Measurements from ENCODE around the gene FBXL15. TPM values are rescaled to one million over a fixed set of nuclear protein-coding genes. Genes with fewer than 3 reads are reported as not detected.

Gene FBXL15
- total RNA-seq, 4 donors from 2014 or later: 12.5 to 17.9 (median 13.8) TPM

DNA sequence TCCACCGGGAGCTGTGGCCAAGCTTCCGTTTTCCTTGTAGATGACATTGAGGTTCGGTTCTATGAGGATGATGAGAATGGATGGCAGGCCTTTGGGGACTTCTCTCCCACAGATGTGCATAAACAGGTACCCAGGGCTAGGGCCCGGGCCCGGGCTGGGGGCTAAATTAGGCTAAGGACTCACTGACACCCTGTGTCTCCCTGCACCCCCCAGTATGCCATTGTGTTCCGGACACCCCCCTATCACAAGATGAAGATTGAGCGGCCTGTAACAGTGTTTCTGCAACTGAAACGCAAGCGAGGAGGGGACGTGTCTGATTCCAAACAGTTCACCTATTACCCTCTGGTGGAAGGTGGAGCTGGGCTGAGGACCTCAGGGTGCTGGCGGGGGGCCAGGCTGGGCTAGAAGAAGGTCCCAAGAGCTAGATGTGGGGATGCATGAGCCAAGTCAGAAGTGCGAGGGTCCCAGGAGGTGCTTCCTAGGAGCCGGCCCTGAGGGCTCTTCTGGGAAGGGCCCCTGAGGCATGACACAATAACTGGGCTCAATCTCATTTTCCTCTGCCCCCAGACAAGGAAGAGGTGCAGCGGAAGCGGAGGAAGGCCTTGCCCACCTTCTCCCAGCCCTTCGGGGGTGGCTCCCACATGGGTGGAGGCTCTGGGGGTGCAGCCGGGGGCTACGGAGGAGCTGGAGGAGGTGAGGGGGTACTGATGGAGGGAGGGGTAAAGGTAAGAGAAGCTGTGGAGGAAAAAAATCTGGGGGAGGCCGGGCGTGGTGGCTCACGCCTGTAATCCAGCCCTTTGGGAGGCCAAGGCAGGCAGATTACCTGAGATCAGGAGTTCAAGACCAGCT, 22.2 kb upstream of the FBXL15 start:
- H3K4me1 ChIP-seq: peaks cover 68% of the 10 kb centered on the region
- 84% methylated on average over 19 of the region's 21 CpGs for WGBS
- TF ChIP-seq, protein P1, sequence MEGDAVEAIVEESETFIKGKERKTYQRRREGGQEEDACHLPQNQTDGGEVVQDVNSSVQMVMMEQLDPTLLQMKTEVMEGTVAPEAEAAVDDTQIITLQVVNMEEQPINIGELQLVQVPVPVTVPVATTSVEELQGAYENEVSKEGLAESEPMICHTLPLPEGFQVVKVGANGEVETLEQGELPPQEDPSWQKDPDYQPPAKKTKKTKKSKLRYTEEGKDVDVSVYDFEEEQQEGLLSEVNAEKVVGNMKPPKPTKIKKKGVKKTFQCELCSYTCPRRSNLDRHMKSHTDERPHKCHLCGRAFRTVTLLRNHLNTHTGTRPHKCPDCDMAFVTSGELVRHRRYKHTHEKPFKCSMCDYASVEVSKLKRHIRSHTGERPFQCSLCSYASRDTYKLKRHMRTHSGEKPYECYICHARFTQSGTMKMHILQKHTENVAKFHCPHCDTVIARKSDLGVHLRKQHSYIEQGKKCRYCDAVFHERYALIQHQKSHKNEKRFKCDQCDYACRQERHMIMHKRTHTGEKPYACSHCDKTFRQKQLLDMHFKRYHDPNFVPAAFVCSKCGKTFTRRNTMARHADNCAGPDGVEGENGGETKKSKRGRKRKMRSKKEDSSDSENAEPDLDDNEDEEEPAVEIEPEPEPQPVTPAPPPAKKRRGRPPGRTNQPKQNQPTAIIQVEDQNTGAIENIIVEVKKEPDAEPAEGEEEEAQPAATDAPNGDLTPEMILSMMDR (IDR thresholded peaks at IDR 0.05): no peak
- no peak for TF ChIP-seq EP300 (IDR thresholded peaks at IDR 0.05)
- no peak for TF ChIP-seq POLR2A (IDR thresholded peaks at IDR 0.05)
- no peak for TF ChIP-seq POLR2AphosphoS5 (IDR thresholded peaks at IDR 0.05)
- peaks cover 21% of the 10 kb centered on the region for H3K36me3 ChIP-seq
- H3K4me3 ChIP-seq: peak overlapping the region; percentile 71
- no peak overlapping the region for H3K27ac ChIP-seq
- no peaks in the 10 kb centered on the region for H3K27me3 ChIP-seq
- no peaks in the 10 kb centered on the region for H3K9me3 ChIP-seq
- DNase-seq (ENCODE audit: low spot score in 2 of 2): peak in 1 of 2 donors; percentile 64

DNA sequence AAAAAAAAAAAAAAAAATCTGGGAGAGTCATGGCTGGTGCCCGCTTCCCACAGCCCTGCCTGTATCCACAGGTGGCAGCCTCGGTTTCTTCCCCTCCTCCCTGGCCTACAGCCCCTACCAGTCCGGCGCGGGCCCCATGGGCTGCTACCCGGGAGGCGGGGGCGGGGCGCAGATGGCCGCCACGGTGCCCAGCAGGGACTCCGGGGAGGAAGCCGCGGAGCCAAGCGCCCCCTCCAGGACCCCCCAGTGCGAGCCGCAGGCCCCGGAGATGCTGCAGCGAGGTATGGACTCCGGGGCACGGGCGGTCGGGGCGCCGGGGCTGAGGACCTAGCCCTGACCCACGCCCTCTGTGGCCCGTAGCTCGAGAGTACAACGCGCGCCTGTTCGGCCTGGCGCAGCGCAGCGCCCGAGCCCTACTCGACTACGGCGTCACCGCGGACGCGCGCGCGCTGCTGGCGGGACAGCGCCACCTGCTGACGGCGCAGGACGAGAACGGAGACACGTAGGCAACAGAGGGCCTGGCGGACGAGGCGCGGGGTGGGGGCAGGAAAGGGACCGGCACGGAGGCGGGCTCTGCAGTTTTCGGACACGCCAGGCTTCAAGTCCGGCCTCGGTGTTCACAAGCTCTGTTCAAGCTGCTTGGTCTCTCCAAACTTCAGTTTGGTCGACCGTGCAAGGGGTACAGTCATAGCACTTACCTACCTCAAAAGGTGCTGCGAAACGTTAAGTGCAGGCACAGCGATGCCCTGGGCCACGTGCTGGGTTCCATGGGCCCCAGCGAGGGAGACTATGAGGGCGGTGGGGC, 21.2 kb upstream of the FBXL15 start:
- peaks cover 64% of the 10 kb centered on the region for H3K4me1 ChIP-seq
- peak overlapping the region; percentile 71 for H3K4me3 ChIP-seq
- 11% methylated on average over 15 of the region's 72 CpGs for WGBS
- peak; percentile 91 to 92 for DNase-seq (ENCODE audit: low spot score in 2 of 2)
- TF ChIP-seq, protein P1 (IDR thresholded peaks at IDR 0.05): peak; percentile 88 to 98
- TF ChIP-seq POLR2AphosphoS5 (IDR thresholded peaks at IDR 0.05) (peak in 2 of 3 donors; percentile 65 to 78), EP300 (IDR thresholded peaks at IDR 0.05) (no peak)
- H3K27me3 ChIP-seq: no peaks in the 10 kb centered on the region
- peak overlapping the region; percentile 85 for H3K27ac ChIP-seq
- no peaks in the 10 kb centered on the region for H3K9me3 ChIP-seq
- peaks cover 21% of the 10 kb centered on the region for H3K36me3 ChIP-seq

DNA sequence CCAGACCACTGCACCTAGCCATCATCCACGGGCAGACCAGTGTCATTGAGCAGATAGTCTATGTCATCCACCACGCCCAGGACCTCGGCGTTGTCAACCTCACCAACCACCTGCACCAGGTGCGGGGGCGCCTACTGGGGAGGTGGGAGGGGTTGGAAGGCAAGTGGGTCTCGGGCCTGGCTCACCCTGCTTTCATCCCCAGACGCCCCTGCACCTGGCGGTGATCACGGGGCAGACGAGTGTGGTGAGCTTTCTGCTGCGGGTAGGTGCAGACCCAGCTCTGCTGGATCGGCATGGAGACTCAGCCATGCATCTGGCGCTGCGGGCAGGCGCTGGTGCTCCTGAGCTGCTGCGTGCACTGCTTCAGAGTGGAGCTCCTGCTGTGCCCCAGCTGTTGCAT, 20.6 kb upstream of the FBXL15 start:
- Histone ChIP-seq H3K4me1 (peaks cover 58% of the 10 kb centered on the region), H3K27ac (no peak overlapping the region), H3K27me3 (no peaks in the 10 kb centered on the region), H3K36me3 (peaks cover 21% of the 10 kb centered on the region), H3K4me3 (peak overlapping the region; percentile 71), H3K9me3 (no peaks in the 10 kb centered on the region)
- TF ChIP-seq POLR2A (IDR thresholded peaks at IDR 0.05) (no peak), EP300 (IDR thresholded peaks at IDR 0.05) (no peak), POLR2AphosphoS5 (IDR thresholded peaks at IDR 0.05) (no peak)
- TF ChIP-seq, protein P1 (IDR thresholded peaks at IDR 0.05): no peak
- WGBS: 80% methylated on average over 3 of the region's 17 CpGs
- DNase-seq (ENCODE audit: low spot score in 2 of 2): no peak

DNA sequence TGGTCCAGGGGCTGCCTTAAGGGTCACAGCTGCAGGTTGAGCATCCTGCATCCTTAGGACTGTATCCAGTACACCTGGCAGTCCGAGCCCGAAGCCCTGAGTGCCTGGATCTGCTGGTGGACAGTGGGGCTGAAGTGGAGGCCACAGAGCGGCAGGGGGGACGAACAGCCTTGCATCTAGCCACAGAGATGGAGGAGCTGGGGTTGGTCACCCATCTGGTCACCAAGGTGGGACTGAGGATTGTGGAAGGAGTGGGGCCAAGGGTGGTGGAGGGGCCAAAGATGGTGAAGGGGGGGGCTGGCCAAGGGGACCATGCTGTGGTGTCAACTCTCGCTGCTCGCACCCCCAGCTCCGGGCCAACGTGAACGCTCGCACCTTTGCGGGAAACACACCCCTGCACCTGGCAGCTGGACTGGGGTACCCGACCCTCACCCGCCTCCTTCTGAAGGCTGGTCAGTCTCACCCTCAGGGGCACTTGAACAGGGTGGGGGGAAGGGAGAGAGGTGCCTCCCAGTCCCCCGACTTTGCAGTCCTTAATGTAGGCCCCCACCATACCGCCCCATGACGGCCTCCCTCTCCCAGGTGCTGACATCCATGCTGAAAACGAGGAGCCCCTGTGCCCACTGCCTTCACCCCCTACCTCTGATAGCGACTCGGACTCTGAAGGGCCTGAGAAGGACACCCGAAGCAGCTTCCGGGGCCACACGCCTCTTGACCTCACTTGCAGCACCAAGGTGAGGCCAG, 19.9 kb upstream of the FBXL15 start:
- peaks cover 21% of the 10 kb centered on the region for H3K36me3 ChIP-seq
- TF ChIP-seq EP300 (IDR thresholded peaks at IDR 0.05) (no peak), POLR2A (IDR thresholded peaks at IDR 0.05) (no peak), POLR2AphosphoS5 (IDR thresholded peaks at IDR 0.05) (no peak)
- TF ChIP-seq, protein P1 (IDR thresholded peaks at IDR 0.05): no peak
- H3K27ac ChIP-seq: no peak overlapping the region
- no peaks in the 10 kb centered on the region for H3K9me3 ChIP-seq
- DNase-seq (ENCODE audit: low spot score in 2 of 2): no peak
- no peak overlapping the region for H3K4me3 ChIP-seq
- H3K4me1 ChIP-seq: peaks cover 57% of the 10 kb centered on the region
- H3K27me3 ChIP-seq: no peaks in the 10 kb centered on the region
- WGBS: 90% methylated on average over 6 of the region's 22 CpGs
